GM19035 (cell line): ENCODE measurements around the gene VILL.
"Not testable (repeated sequence)": the region's sequence is repeated elsewhere in the genome, so short reads cannot be mapped to it uniquely, and the experiment has no call there.

Experiments used
- ATAC-seq: cut with Tn5 transposase; IDR thresholded peaks from one replicate; pipeline ENCODE4 v1.9.1; 2021; ENCODE audit not compliant: unreplicated experiment

The VILL gene

DNA sequence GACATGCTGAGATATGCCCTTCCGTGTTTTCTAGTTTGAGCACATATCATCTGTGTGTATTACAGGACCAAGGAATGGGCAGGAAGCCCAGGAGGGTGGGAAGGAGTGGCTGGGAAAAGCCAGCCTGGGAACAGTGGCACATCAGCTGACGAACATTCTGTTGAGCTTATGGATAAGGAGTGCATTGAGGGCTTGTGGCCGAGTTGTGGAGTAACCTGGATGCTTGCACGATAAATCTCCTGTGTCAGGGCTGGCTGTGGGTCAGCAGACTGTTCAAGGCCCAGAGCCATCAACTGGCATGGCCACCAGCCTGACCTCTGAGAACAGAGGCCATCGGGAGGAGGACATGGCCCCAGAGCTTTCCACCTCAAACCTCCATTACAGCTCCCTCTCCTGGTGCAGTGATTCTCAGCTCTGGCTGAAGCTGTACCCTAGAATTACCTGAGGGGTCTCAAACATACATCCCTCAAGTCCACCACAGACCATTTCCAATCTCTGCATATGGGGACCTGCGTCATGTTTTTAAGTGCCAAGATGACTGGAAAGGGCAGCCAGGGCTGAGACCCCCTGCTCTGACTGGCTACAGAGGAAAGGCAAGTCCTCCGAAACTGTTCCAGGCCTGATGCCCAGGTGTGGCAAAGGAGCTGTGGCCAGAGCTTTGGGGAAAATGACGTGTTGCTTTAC lies 4.8 kb upstream of the VILL start:
- no peak for ATAC-seq

DNA sequence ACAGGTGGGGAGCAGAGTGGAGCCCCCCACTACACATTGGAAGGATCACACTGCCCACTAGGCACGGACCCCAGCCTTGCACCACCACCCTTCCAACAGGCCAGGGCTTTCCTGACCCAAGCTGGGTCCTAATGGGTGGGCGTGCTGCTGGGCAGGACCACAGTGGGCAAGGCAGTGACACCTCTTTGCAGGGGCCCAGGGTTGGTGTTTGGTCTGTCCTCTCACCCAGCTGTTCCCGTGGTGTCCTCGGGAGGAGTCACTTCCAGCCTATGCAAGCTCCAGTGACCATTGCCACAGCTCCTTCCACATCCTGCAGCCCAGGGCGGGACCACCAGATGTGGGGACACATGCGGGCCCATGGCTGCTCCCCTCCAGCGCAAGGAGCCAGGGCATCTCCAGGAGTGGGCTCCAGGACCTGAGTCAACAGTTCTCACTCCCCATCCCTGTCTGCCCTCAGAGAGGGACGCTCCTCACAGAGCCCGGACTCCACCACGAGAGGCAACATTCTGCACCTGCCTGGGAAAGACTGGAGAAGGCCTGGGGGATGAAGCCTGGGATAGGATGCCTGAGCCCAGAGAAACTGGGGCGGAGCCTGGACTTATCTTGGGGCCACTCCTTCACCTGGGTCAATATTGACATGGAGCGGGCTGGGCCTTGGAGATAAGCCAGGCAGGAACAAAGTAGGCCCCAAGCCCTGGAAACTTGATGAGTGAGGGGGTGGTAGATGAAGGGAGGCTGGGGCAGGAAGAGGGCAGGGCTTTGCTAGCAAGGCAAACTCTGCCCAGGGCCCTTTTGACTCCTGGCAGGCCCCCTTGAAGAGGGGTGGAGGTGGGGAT lies 3.9 kb upstream of the VILL start:
- ATAC-seq: no peak

DNA sequence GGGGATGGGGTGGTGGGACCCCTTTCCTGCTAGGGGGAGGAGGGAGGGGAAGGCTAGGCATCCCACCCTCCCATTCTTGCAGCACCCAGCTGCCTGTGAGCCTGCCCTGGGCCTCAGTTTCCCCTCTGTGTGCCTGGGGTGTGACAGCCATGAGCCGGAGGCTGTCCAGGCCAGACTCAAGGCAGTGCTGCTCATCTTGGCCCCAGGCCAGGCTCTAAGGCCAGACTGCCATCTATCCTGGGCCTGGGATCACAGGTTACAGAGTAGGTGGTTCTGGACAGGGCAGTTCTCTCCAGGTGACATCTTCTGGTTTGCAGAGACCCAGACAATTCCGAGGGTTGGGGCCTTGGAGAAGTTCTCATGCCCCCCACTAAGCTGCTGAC lies 3.3 kb upstream of the VILL start:
- no peak for ATAC-seq

DNA sequence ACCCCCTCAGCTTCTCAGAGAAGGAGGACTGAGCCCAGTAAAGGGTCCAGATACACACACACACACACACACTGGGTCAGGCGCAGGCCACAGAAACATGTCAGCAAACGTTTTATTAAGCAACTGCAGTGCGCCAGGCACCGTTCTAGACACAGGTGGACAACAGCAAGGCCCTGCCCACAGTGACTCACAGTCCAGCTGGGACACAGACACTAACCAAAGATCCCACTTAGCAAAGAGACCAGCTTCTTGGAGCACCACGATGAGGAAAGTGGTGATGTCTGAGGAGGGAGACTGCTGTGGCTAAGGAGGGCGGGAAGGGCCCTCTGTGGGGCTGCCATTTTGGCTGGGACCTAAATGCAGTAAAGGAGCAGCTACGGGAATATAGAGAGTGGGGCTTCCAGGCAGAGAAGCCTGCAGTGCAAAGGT lies 2.8 kb upstream of the VILL start:
- no peak for ATAC-seq

DNA sequence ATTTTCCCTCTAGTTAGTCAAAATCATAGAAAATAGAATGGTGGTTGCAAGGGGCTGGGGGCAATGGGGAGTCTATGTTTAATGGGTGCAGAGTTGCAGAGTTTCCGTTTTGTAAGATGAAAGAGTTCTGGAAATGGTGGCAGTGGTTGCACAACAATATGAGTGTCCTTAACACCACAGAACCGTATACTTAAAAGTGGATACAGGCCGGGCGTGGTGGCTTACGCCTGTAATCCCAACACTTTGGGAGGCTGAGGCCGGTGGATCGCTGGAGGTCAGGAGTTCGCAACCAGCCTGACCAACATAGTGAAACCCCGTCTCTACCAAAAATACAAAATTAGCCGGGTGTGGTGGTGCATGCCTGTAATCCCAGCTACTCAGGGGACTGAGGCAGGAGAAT lies 2.2 kb upstream of the VILL start:
- not testable (repeated sequence) for ATAC-seq

DNA sequence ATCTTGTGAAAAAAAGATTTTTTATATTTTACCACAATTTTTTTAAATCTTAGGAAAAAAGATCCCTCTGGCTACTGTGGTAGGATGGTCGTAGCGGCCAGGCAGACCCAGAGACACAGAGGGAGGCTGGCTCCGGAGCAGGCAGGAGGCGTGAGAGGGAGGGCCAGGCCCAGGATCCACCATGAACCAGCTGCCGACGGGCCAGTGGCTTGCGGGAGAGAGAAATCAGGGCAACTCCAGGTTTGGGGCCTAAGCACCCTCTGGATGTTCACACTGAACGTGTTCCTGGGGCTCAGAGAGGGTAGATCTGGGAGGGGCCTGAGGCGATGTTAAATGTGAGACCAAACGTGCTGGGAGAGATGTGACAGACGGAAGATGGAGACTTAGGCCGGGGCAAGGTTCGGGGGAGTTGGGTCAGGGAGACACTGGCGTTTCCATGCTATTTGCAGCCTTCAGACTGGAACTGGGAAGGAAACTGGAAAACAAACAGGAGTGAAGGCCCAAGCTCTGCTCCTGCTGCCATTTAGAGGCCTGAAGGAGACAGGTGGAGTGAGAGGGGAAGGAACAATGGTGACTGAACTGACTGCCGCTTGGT lies 1.6 kb upstream of the VILL start:
- ATAC-seq: no peak

DNA sequence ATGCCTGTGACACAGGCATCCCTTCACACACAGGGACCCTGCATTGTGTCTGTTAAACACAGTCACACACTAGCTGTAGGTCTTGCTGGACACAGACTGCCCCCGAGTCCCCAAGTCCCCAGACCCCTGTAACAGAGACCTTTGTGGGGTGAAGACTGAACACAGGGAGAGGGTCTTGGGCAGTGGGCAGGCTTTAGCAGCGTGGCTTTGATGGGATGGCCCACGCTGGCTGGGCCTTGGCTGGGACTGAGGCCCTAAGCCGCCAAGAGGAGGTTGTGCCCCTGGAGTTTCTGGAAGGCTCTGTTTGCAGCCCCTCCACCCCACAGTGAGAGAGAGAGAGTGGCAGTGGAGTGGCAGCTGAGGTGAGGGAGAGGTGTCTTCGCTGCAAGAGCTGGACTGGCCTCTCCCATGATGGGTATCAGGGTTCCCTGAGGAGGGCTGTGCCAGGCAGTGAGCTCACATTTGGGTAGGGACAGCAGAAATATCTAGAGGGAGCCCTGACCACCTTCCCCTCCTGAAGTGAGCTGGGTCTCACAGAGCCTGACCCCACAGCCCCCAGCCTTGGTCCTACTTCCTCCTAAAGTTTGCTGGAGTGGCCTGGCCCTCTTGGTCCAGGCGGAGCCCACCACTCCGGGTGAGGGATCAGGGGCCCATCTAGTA lies 635 bp upstream of the VILL start:
- no peak for ATAC-seq

DNA sequence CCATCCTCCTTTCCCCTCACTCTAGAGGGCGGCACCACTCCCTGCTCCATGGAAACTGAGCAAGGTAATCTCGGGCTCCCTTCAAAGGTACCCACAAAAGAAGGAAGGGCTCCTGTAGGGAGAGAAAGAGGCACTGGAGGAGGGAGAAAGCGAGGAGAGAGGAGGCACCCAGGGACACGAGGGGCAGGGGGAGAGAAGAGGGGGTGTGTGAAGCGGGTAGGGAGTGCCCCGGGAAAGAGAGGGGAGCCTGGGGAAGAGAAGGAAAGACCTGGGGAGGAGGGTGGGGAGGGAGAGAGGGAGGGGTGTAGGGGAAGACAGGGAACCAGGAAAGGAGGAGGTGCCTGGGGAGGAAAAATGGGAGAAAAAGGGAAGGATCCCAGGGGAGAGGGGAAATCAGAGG lies 523 bp downstream of the VILL start:
- ATAC-seq: no peak

DNA sequence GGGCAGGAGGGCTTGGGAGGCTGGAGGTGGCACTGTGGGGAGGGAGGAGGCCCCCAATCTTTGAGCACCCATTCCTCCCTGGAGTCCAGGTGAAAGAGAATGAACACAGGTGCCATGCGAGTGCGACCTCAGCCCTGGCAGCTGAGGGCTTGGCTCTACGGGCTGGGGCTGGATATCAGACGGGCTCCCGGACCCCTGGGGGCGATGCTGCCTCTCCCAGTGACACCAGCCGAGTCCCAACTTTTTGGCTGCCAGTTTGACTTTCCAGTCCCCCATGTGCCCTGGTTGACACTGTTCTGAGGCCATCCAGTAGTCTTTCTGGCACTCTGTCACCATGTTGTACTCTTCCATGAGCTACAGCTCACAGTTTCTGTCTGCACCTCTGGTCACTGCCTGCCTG lies 1.2 kb downstream of the VILL start:
- ATAC-seq: no peak

DNA sequence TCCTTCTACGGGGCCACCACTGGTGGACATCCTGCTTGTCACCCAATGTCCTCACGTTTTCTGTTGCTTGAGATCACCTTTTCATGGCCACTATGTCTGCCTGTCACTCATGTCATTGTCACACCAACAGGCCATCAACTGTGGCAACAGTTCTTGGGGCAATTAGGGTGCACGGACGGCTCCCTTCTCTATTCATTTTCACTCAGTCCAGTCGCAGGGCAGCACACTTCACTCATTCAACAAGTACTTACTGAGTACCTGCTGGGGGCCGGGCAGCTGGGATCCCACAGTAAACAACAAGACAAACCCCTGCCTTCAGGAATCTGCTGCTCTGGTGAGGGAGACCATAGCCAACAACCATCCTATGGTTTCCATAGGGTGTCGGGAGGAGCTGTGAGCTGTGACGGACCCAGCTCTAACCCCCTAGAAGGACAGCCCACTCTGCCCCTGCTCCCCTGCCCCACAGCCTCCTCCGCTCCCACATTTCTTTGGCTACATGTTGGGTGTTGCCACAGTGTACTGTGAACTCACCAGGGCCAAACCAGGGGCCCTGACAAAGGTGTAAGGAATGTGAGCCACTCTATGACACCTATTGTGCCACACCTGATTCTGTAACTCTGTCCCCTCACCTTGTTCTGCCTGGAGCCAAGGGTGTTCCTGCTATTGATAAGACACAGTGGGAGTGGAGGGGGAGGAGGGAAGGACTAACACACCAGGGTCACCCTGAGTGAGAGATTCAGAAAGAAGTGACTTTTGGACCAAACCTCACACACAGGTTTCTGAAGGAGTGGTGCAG lies 1.9 kb downstream of the VILL start:
- ATAC-seq: no peak

DNA sequence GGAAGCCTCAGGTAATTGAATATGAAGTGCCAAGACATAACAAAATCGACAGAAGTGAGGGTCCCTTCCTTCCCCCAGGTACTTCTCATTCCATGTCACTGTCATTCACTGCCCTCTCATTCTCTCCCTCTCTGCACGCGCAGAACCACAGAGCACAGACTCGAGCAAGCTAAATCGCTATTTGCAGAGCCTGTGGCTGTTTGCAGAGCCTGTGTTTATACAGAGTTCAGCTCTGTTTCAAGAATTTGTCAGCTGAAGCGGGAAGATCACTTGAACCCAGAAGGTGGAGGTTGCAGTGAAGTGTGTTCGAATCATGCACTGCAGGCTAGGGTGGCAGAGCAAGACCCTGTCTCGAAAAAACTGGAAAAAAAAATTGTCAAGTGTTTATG lies 2.5 kb downstream of the VILL start:
- ATAC-seq: no peak

DNA sequence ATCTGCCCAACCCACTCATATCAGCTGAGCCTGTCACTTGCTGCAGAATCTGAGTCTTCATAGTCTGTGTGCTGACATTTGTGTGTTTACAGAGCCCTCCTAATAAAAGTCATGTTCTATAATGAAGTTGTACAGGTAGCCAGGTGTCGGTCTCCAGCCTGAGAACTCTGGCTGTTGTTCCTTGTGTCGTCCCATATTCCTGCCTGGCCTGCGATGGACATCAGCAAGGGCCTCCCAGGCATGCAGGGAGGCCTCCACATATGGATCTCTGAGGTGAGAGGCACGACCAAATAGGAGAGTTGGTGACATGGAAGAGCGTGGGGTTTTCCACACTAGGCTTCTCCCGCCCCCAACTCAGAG lies 2.9 kb downstream of the VILL start:
- ATAC-seq: no peak

DNA sequence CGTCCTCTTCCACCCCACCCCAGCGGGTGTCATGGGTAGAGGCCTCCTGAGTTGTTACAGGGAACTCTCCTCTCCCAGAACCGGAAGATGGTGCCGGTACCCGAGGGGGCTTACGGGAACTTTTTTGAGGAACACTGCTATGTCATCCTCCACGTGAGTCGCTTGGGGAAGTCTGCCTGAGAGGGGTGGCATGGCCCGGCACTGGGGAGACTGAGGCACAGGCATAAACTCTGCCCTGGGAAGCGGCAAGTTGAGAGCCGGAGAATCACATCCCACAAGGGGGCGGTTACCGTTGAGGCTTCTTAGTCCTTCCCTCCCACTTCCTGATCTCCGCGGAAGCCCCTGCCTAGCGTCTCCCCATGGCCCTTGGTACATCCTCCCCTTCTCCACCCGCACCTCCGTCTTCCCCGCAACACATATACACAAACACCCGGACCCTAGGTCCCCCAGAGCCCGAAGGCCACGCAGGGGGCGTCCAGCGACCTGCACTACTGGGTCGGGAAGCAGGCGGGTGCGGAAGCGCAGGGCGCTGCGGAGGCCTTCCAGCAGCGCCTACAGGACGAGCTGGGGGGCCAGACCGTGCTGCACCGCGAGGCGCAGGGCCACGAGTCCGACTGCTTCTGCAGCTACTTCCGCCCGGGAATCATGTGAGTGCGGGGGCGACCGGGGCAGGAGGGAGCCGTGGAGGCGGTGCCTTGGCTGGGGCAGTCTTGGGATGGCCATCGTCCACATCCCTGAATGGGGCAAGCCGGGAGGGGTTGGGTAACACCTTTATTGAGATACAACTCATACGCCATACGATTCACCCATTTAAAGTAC lies 3.4 kb downstream of the VILL start:
- peak; percentile 55 for ATAC-seq

DNA sequence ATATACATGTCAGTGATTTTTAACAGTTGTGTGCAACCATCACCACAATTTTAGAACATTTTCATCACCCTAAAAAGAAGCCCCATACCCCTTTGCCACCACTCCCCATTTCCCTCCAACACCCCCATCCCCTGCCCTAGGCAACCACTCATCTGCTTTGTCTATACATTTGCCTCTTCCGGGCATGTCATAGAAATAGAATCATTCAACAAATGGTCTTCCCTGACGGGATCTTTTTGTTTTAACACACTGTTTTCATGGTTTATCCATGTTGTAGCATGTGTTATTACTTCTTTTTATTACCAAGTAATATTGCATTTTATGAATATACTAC lies 4.0 kb downstream of the VILL start:
- no peak for ATAC-seq

DNA sequence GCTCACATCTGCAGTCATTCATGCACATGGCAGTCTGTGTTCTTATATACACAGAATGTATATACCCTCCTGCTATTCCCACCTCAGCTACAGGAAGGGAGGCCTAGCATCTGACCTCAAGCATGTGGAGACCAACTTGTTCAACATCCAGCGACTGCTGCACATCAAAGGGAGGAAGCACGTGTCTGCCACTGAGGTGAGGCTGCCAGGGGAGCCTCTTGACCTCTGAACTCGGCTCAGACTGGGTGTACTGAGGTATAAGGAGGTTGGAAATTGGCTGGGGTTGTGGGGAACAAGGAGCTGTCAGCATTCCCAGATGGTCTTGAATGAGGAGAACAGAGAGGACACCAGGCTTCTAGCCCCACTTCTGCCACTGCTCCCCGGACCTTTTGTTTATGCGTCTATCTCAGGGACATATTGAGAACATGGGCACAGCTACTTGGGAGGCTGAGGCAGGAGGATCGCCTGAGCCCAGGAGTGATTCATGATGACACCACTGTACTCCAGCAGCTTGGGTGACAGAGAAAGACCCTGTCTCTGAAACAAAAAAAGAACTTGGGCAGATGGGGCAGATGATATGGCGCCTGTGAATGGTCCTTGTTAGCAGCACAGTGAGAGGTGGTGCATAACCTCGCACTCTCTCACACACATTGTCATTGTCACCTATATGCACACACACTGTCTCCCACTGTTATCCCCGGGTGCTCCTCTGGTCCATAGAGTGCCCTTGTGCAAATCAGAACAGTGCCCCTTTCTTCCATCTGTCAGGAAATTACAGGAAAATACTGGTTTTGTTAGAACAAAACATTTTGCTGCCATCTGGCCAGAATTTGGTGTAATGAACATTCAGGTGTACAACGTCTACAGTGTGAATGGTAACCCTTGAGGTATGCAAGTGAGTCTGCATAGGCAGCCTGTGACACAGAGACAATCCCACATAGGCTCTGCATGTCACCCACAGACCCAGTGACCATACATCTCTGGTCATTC lies 5.4 kb downstream of the VILL start:
- no peak for ATAC-seq

DNA sequence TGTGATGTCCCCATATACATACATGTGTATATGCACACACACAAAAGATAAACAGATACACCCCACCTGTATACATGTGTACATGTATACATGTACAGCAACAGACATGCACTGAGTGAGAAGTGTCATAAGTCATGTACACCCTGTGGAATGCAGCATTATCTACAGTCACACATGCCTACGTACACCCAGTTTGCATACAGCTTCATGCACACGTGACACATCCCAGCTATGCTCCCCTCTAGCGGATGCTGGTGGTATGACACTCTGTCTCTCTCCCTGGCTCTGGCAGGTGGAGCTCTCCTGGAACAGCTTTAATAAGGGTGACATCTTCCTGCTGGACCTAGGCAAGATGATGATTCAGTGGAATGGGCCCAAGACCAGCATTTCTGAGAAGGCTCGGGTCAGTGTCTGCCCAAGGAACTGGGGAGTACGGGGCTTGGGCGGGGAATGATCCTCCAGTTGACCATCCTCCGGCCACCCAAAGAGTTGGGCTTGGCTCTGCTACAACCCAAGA lies 6.3 kb downstream of the VILL start:
- ATAC-seq: peak; percentile 48

DNA sequence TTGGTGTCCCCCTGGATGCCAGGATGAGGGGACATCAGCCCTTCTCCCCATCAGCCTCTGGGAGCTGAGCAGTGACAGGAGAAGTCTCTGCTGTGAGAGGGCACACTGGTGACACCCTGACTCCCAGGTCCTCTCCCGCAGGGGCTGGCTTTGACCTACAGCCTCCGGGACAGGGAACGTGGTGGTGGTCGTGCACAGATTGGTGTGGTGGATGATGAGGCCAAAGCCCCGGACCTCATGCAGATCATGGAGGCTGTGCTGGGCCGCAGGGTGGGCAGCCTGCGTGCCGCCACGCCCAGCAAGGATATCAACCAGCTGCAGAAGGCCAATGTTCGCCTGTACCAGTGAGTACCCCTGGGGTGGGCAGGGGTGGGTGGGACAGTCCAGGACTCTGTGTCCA lies 6.8 kb downstream of the VILL start:
- ATAC-seq: no peak

DNA sequence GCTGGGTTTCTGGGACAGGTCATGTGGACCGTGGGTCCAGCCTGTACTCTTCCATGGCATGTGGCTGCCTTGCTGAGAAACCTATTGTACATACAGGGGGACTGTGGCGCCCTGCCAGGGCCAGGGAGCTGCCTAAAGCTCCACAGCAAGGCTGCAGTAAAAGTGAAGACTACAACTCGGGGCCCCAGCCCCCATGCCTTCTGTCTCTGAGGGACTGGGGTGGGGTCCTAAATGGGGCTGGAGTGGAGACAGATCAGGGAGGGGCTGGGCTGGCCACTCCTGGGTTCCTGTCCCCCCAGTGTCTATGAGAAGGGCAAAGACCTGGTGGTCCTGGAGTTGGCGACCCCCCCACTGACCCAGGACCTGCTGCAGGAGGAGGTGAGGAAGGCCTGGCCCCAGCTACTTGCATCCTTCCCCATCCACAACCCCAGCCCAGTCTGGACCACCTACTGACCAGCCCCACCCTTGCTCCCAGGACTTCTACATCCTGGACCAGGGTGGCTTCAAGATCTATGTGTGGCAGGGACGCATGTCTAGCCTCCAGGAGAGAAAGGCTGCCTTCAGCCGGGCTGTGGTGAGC lies 7.3 kb downstream of the VILL start:
- no peak for ATAC-seq

DNA sequence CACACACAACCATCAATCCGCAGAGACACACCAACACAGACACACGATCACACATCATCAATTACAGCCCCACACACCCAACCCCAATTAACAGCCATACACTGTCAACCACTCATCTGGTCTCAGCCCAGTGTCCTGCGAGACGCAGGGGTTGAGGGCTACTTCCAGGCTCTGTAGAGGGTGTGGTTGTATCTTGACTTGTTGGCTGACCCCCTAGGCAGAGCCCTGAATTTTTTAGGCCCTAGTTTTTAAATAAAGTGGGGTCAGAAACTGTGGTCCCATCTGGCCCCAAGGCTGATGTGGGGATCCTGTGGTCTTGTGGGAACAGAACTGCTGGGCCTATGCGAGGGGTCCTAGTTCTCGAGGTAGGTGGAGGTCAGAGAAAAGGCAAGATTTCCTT lies 9.2 kb downstream of the VILL start:
- ATAC-seq: no peak
